ENCODE results near the gene EDN2. TPM values are rescaled to one million over a fixed set of nuclear protein-coding genes. Genes with fewer than 3 reads are reported as not detected.

The EDN2 gene
- total and polyA plus RNA-seq, 2 of the 8 experiments (the other 6 are each of a cell fraction or from before 2014, with no cell fraction given), result 0.32 to 0.39 TPM

DNA sequence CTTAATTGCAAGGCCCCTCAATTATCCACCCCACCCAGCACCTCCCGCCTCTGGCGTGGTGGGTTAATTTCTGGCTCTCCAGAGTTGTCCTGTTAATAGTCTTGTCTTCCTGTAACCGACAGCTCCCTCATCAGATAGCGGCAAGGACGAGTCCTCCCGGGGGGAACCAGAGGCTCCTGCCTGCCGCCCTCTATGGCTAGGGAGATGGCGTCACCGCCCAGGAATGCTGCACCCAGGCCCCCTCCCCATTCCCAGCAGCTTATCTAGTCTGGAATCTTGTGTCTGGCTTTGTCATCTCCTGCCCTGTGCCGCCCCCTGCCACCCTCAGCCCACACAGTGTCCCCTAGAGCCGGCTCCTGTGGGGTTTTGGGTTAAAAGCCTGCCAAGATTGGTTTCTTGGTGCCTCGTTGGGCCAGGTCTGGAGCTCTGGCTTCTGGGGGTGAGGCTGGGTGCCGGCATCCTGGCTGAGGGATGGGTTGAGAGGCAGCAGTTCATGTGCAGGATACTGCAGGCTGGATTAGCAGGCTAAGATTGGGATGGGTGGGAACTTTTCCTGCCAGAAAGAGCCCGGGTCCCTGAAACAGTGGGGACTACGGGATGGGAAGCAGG lies 48.8 kb downstream of the EDN2 start:
- H3K4ac ChIP-seq (replicated peaks; ENCODE audit: insufficient read length, low read depth, low read length), result no peak overlapping the region
- POLR2A ChIA-PET (ENCODE audit: partially characterized antibody), result interaction anchor here (1.3 to 1.9 kb wide), 2 partner anchors 11 to 104 kb away, joined by 4 to 6 read pairs; no protein-coding TSS in a partner anchor
- H3K27me3 ChIP-seq (replicated peaks in 1 of 4; ENCODE audit: control insufficient read depth in 3 of 4, extremely low read depth in 1 of 4, insufficient read depth in 3 of 4, low read length in 3 of 4), result no peaks in the 10 kb centered on the region
- no peak overlapping the region for H2BK120ac ChIP-seq (replicated peaks; ENCODE audit: low read depth, low read length)
- H3K18ac ChIP-seq (ENCODE audit: extremely low read depth, low read length), result no peak overlapping the region
- no peak overlapping the region for H4K5ac ChIP-seq (ENCODE audit: insufficient read length, low read depth, low read length)
- peak overlapping the region; percentile 23 for H4K91ac ChIP-seq (replicated peaks; ENCODE audit: insufficient read length, low read length)
- H3K9ac ChIP-seq (replicated peaks in 1 of 4; ENCODE audit: extremely low read depth in 1 of 4, low read depth in 3 of 4, low read length in 3 of 4), result no peak overlapping the region
- no peak overlapping the region for H3K4me3 ChIP-seq (ENCODE audit: extremely low read depth in 1 of 4, insufficient read depth in 2 of 4, low read depth in 3 of 4, low read length in 4 of 4)
- no peaks in the 10 kb centered on the region for H3K79me1 ChIP-seq (ENCODE audit: low read depth, low read length)
- no peak overlapping the region for H3K23ac ChIP-seq (ENCODE audit: insufficient read length)
- peaks cover 0 to 10% (median 4%) of the 10 kb centered on the region in 4 experiments; a peak in 5 of 7 replicates for H3K4me1 ChIP-seq (replicated peaks in 1 of 4; ENCODE audit: control insufficient read depth in 3 of 4, insufficient read depth in 4 of 4, low read length in 3 of 4)
- H2BK5ac ChIP-seq (ENCODE audit: low read depth, low read length), result no peak overlapping the region
- H3K23me2 ChIP-seq (ENCODE audit: low read depth, low read length), result no peaks in the 10 kb centered on the region
- H4K8ac ChIP-seq (ENCODE audit: extremely low read depth, insufficient read depth, low read length), result no peak overlapping the region
- H3K79me2 ChIP-seq (ENCODE audit: control insufficient read depth in 1 of 2, insufficient read depth in 2 of 2, low read length in 2 of 2), result no peaks in the 10 kb centered on the region
- DNase-seq (ENCODE audit: low read depth in 1 of 2, low spot score in 2 of 2), result peak; percentile 58 to 74
- no peak overlapping the region for H2AFZ ChIP-seq (ENCODE audit: low read length)
- TF ChIP-seq PHF8 (conservative IDR thresholded peaks at IDR 0.05; ENCODE audit: low read depth, low read length), result no peak
- TF ChIP-seq JUN (IDR thresholded peaks at IDR 0.05; ENCODE audit: low read depth, low read length), result peak; percentile 85
- peak; percentile 91 for TF ChIP-seq TEAD4 (IDR thresholded peaks at IDR 0.05; ENCODE audit: low read depth, low read length)
- TF ChIP-seq JUND (IDR thresholded peaks at IDR 0.05; ENCODE audit: low read length), result peak; percentile 94
- no peaks in the 10 kb centered on the region for H3K36me3 ChIP-seq (ENCODE audit: control insufficient read depth in 2 of 4, insufficient read depth in 4 of 4, low read length in 3 of 4)
- H3K27ac ChIP-seq (ENCODE audit: low read depth, low read length), result no peak overlapping the region
- H4K20me1 ChIP-seq (replicated peaks in 1 of 2; ENCODE audit: control insufficient read depth in 1 of 2, insufficient read depth in 2 of 2, low read length in 2 of 2), result no peaks in the 10 kb centered on the region
- H3K14ac ChIP-seq (ENCODE audit: insufficient read length), result no peak overlapping the region
- no peak overlapping the region for H2BK15ac ChIP-seq (ENCODE audit: low read length)
- no peak overlapping the region for H2AK5ac ChIP-seq (ENCODE audit: low read depth, low read length)
- CTCF ChIA-PET (ENCODE audit: partially characterized antibody), result interaction anchor here (0.8 to 16.2 kb wide), 21 partner anchors 9 to 528 kb away, joined by 3 to 420 read pairs (median 19); partner anchors contain the start of genes EDN2 and FOXO6
- H2BK20ac ChIP-seq (ENCODE audit: low read length), result no peak overlapping the region
- H3K9me3 ChIP-seq (ENCODE audit: insufficient read depth in 2 of 2, low read depth in 1 of 2, low read length in 1 of 2), result no peaks in the 10 kb centered on the region
- no peak overlapping the region for H3K56ac ChIP-seq (replicated peaks; ENCODE audit: insufficient read length, low read depth, low read length)
- H2BK12ac ChIP-seq (ENCODE audit: low read depth, low read length), result 0 out of 2 replicates have a peak overlapping the region, but pooled peaks have one; percentile 19
- no peak for FAIRE-seq
- H3K4me2 ChIP-seq (ENCODE audit: insufficient read depth in 1 of 2, low read depth in 2 of 2, low read length in 2 of 2), result no peak overlapping the region
- 57% methylated on average over 15 of the region's 15 CpGs; no CpG with 5 or more reads in 1 of the 2 experiments for WGBS, 2 experiments (ENCODE audit: extremely low coverage in 1 of 2, insufficient coverage in 1 of 2, insufficient read length in 1 of 2, insufficient replicate concordance in 2 of 2, low coverage in 1 of 2, low lambda C conversion rate in 2 of 2, missing lambda C conversion rate in 1 of 2)
